A673 (cell line): ENCODE measurements around the gene CTSO. TPM values are rescaled to one million over a fixed set of nuclear protein-coding genes. Genes with fewer than 3 reads are reported as not detected.

Source experiments
- BruUV-seq: library from RNA; stranded (reverse); fragments of 400-500 nt; replicated peaks from 2 replicates; lab custom pipeline; 2021; lab: Mats Ljungman, UMichigan
- CTCF ChIA-PET: fragments of 300-600 bp; sonication (Branson Sonifier 250); formaldehyde crosslinking; loops from one replicate; lab custom pipeline; 2022; ENCODE audit warnings: antibody characterized with exemption; lab: Charles Lee
- POLR2A ChIA-PET: fragments of 300-600 bp; sonication (Branson Sonifier 250); formaldehyde crosslinking; loops from one replicate; lab custom pipeline; 2022; ENCODE audit warnings: antibody characterized with exemption; ENCODE audit not compliant: low non-redundant PET; lab: Charles Lee
- DNase-seq: peaks from one replicate; pipeline ENCODE4 v3.0.0-alpha.2; 2015; ENCODE audit warnings: low spot score
- H3K27ac ChIP-seq: fragments of 200-600 bp; sonication (generic); 2 replicates; pipeline ENCODE4 v1.5.1; 2016; ENCODE audit warnings: mixed run types, low read depth, mild to moderate bottlenecking, mixed read lengths, antibody characterized with exemption, low read length; ENCODE audit not compliant: poor library complexity, severe bottlenecking
- H3K27me3 ChIP-seq: fragments of 200-600 bp; sonication (generic); replicated peaks from 2 replicates; pipeline ENCODE4 v1.6.1; 2017; ENCODE audit warnings: mixed run types, low read depth, mild to moderate bottlenecking, mixed read lengths, antibody characterized with exemption, low read length; ENCODE audit not compliant: insufficient read depth, poor library complexity
- H3K36me3 ChIP-seq: fragments of 200-600 bp; sonication (generic); 2 replicates; pipeline ENCODE4 v1.6.1; 2016; ENCODE audit warnings: mixed run types, mild to moderate bottlenecking, mixed read lengths, antibody characterized with exemption, low read length; ENCODE audit not compliant: insufficient read depth, poor library complexity, severe bottlenecking
- H3K4me1 ChIP-seq: fragments of 200-600 bp; sonication (generic); 2 replicates; pipeline ENCODE4 v1.6.1; 2017; ENCODE audit warnings: mixed run types, mild to moderate bottlenecking, mixed read lengths, antibody characterized with exemption, low read length; ENCODE audit not compliant: insufficient read depth, poor library complexity, severe bottlenecking
- H3K4me3 ChIP-seq: fragments of 200-600 bp; sonication (generic); 2 replicates; pipeline ENCODE4 v1.5.1; 2016; ENCODE audit warnings: low read depth, mixed run types, mild to moderate bottlenecking, mixed read lengths, low read length; ENCODE audit not compliant: poor library complexity, severe bottlenecking
- H3K9me3 ChIP-seq: fragments of 200-600 bp; sonication (generic); 2 replicates; pipeline ENCODE4 v1.6.1; 2016; ENCODE audit warnings: mixed run types, low read depth, mild to moderate bottlenecking, mixed read lengths, antibody characterized with exemption, low read length; ENCODE audit not compliant: poor library complexity, severe bottlenecking
- CTCF ChIP-seq: fragments of 300-800, 200-600 bp; sonication (generic); conservative IDR thresholded peaks from 2 replicates; pipeline ENCODE4 v1.5.1; 2017; ENCODE audit warnings: low read depth, mild to moderate bottlenecking, antibody characterized with exemption, low read length, moderate library complexity, mixed read lengths
- EZH2 ChIP-seq: fragments of 200-600 bp; sonication (generic); IDR thresholded peaks from 2 replicates; pipeline ENCODE4 v1.6.1; 2017; ENCODE audit warnings: borderline replicate concordance, low read depth, mild to moderate bottlenecking, mixed read lengths, antibody characterized with exemption, low read length; ENCODE audit not compliant: poor library complexity, severe bottlenecking
- intact Hi-C: fragments of 100-400 bp; cut with micrococcal nuclease; formaldehyde crosslinking; loops from one replicate; pipeline ENCODE4 v1.10.0; 2022; ENCODE audit not compliant: unreplicated experiment
- total RNA-seq: library from RNA; stranded (reverse); gene quantifications from 2 replicates; pipeline ENCODE4 v1.2.3, GENCODE V29; 2021

The CTSO gene
- total RNA-seq, 1 experiment from 2014 or later: 1.4 TPM

- Histone ChIP-seq H3K27me3 (no peaks in the 10 kb centered on the region), H3K9me3 (no peaks in the 10 kb centered on the region), H3K36me3 (no peaks in the 10 kb centered on the region), H3K4me3 (no peak overlapping the region), H3K27ac (no peak overlapping the region), H3K4me1 (peaks cover 6% of the 10 kb centered on the region)
- TF ChIP-seq CTCF: no peak
- TF ChIP-seq EZH2: no peak
- intact Hi-C loops: no loop called here
- no peak for DNase-seq
- no TSS peak for BruUV-seq
- CTCF ChIA-PET: no interaction called here
- POLR2A ChIA-PET: no interaction called here
Measured at GRCh38 chr4:155978810-155979209, 25.1 kb upstream of the CTSO start.

- CTCF ChIA-PET: no interaction called here
- TF ChIP-seq CTCF: no peak
- no peak for DNase-seq
- Histone ChIP-seq H3K36me3 (no peaks in the 10 kb centered on the region), H3K27me3 (no peaks in the 10 kb centered on the region), H3K4me1 (peaks cover 13% of the 10 kb centered on the region), H3K9me3 (no peaks in the 10 kb centered on the region), H3K4me3 (no peak overlapping the region), H3K27ac (no peak overlapping the region)
- POLR2A ChIA-PET: no interaction called here
- intact Hi-C loops: no loop called here
- BruUV-seq: no TSS peak
Measured at GRCh38 chr4:155975511-155975910, 21.8 kb upstream of the CTSO start.

DNA sequence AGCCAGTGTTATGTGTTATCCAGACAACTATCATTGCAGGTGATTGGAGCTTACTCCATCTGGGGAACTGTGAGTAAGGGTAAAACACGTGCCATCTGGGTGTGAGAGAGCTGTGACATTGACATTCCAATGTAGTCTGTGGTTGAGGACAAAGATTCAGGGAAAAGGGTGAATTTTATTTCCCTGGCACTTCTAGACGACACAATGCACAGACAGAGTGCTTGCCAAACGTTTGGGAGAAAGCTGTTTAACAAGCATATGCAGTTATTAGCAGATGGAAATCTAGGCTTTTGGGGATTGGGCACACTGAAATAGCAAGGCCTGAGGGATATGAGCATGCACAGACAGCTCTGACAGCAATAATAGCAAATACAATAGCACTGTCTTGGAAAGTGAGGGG, 21.3 kb upstream of the CTSO start:
- Histone ChIP-seq H3K27ac (no peak overlapping the region), H3K27me3 (no peaks in the 10 kb centered on the region), H3K9me3 (no peaks in the 10 kb centered on the region), H3K4me1 (peaks cover 13% of the 10 kb centered on the region), H3K36me3 (no peaks in the 10 kb centered on the region), H3K4me3 (no peak overlapping the region)
- ChIA-PET CTCF (no interaction called here), POLR2A (no interaction called here)
- BruUV-seq: no TSS peak
- intact Hi-C loops: no loop called here
- no peak for DNase-seq
- TF ChIP-seq CTCF: no peak
- TF ChIP-seq EZH2: no peak
